ENCODE results near the gene HPGD. TPM values are rescaled to one million over a fixed set of nuclear protein-coding genes. Genes with fewer than 3 reads are reported as not detected.
A peak's percentile ranks its signal among the peaks of the same experiment; 100 is the strongest.

Gene HPGD
- total RNA-seq, 1 experiment from 2014 or later: 1.9 TPM

DNA sequence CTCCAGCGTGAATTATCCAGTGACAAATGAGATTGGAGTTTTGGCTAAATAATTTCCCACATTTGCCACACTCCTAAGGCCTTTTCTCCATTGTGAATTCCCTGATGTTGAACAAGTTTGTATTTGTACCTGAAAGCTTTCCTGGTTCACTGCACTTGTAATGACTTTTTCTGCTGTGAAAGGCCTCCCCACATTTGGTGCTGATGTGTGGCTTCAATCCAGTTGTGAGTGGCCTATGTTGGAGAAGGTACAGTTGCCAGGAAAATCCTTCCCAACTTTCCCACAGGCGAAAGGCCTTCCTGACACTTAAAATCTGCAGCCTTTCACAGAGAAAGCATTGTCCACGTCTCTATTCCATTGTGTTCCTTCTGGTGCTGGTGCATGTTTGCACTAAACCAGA, 17.3 kb upstream of the HPGD start:
- H3K36me3 ChIP-seq: no peaks in the 10 kb centered on the region
- H3K9me3 ChIP-seq (replicated peaks): no peaks in the 10 kb centered on the region
- H3K27me3 ChIP-seq (replicated peaks): no peaks in the 10 kb centered on the region
- no peak for DNase-seq (ENCODE audit: low read depth in 1 of 2, low spot score in 2 of 2)
- H3K4me1 ChIP-seq (replicated peaks): no peaks in the 10 kb centered on the region
- H3K4me3 ChIP-seq: no peak overlapping the region
- H3K27ac ChIP-seq: no peak overlapping the region

DNA sequence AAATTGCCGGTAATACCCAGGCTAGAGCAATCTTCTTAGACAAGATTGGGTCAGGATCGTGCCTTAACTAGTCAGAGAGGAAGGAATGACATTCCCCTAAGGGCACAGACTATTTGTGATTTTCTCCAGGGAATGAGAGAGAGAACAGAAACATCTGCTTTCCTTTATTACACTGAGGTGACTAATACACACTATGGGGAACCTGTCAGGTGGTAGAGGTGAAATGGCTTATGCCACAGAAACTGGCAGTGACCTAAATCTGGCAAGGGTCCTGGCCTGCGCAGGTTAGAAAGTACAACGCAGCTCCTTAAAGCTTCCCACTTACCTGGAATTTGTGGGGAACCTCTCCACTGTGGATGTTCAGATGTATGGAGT, 16.6 kb upstream of the HPGD start:
- Histone ChIP-seq H3K4me1 (replicated peaks) (no peaks in the 10 kb centered on the region), H3K27me3 (replicated peaks) (no peaks in the 10 kb centered on the region), H3K36me3 (no peaks in the 10 kb centered on the region), H3K27ac (no peak overlapping the region), H3K9me3 (replicated peaks) (no peaks in the 10 kb centered on the region), H3K4me3 (no peak overlapping the region)
- no peak for DNase-seq (ENCODE audit: low read depth in 1 of 2, low spot score in 2 of 2)

- no peak for DNase-seq (ENCODE audit: low read depth in 1 of 2, low spot score in 2 of 2)
- H3K27ac ChIP-seq: no peak overlapping the region
- no peaks in the 10 kb centered on the region for H3K9me3 ChIP-seq (replicated peaks)
- H3K27me3 ChIP-seq (replicated peaks): no peaks in the 10 kb centered on the region
- no peaks in the 10 kb centered on the region for H3K4me1 ChIP-seq (replicated peaks)
- no peak overlapping the region for H3K4me3 ChIP-seq
- no peaks in the 10 kb centered on the region for H3K36me3 ChIP-seq
Observed at GRCh38 chr4:174538123-174538875, 16.0 kb upstream of the HPGD start.

GRCh38 chr4:174537634-174538033, 15.3 kb upstream of the HPGD start:
- Histone ChIP-seq H3K9me3 (replicated peaks) (no peaks in the 10 kb centered on the region), H3K4me1 (replicated peaks) (no peaks in the 10 kb centered on the region), H3K36me3 (no peaks in the 10 kb centered on the region), H3K27me3 (replicated peaks) (no peaks in the 10 kb centered on the region), H3K27ac (no peak overlapping the region), H3K4me3 (no peak overlapping the region)
- DNase-seq (ENCODE audit: low read depth in 1 of 2, low spot score in 2 of 2): no peak

DNA sequence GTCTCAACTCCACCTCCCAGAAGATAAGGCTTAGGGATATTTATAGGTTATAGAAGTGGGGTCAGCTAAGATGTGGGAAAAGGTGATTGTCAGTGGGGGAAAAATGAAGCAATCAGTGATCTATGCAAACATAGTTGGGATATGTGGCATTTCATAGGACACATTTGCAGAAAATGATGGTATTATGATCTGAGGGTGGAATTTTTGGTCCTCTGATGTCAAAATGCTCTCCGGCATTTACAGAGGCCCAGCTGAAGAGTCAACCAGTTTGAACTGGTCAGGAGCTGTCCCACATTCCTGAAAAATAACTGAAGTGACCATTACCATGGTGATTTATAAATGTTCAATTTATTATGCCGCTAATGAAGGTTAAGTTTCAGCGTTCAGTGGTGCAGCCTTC, 12.2 kb upstream of the HPGD start:
- no peak overlapping the region for H3K4me3 ChIP-seq
- H3K9me3 ChIP-seq (replicated peaks): no peaks in the 10 kb centered on the region
- DNase-seq (ENCODE audit: low read depth in 1 of 2, low spot score in 2 of 2): no peak
- H3K4me1 ChIP-seq (replicated peaks): no peaks in the 10 kb centered on the region
- H3K36me3 ChIP-seq: no peaks in the 10 kb centered on the region
- H3K27me3 ChIP-seq (replicated peaks): no peaks in the 10 kb centered on the region
- no peak overlapping the region for H3K27ac ChIP-seq

GRCh38 chr4:174532445-174532844, 10.2 kb upstream of the HPGD start:
- H3K36me3 ChIP-seq: no peaks in the 10 kb centered on the region
- H3K4me3 ChIP-seq: no peak overlapping the region
- no peak overlapping the region for H3K27ac ChIP-seq
- H3K27me3 ChIP-seq (replicated peaks): no peaks in the 10 kb centered on the region
- no peaks in the 10 kb centered on the region for H3K9me3 ChIP-seq (replicated peaks)
- no peaks in the 10 kb centered on the region for H3K4me1 ChIP-seq (replicated peaks)
- DNase-seq (ENCODE audit: low read depth in 1 of 2, low spot score in 2 of 2): no peak

GRCh38 chr4:174531486-174531885, 9.2 kb upstream of the HPGD start:
- Histone ChIP-seq H3K4me1 (replicated peaks) (no peaks in the 10 kb centered on the region), H3K27ac (no peak overlapping the region), H3K36me3 (no peaks in the 10 kb centered on the region), H3K4me3 (no peak overlapping the region), H3K27me3 (replicated peaks) (no peaks in the 10 kb centered on the region; the same call in none of the 2 replicates), H3K9me3 (replicated peaks) (no peaks in the 10 kb centered on the region)
- DNase-seq (ENCODE audit: low read depth in 1 of 2, low spot score in 2 of 2): no peak

GRCh38 chr4:174528226-174528625, 5.9 kb upstream of the HPGD start:
- Histone ChIP-seq H3K9me3 (replicated peaks) (no peaks in the 10 kb centered on the region), H3K4me1 (replicated peaks) (no peaks in the 10 kb centered on the region), H3K4me3 (no peak overlapping the region), H3K36me3 (no peaks in the 10 kb centered on the region), H3K27me3 (replicated peaks) (peaks cover 13% of the 10 kb centered on the region), H3K27ac (no peak overlapping the region)
- no peak for DNase-seq (ENCODE audit: low read depth in 1 of 2, low spot score in 2 of 2)

- peaks cover 22% of the 10 kb centered on the region for H3K27me3 ChIP-seq (replicated peaks)
- H3K27ac ChIP-seq: no peak overlapping the region
- H3K36me3 ChIP-seq: no peaks in the 10 kb centered on the region
- DNase-seq (ENCODE audit: low read depth in 1 of 2, low spot score in 2 of 2): no peak
- H3K9me3 ChIP-seq (replicated peaks): no peaks in the 10 kb centered on the region
- H3K4me1 ChIP-seq (replicated peaks): peaks cover 6% of the 10 kb centered on the region
- H3K4me3 ChIP-seq: no peak overlapping the region
Observed at GRCh38 chr4:174526731-174527130, 4.4 kb upstream of the HPGD start.

- DNase-seq (ENCODE audit: low read depth in 1 of 2, low spot score in 2 of 2): no peak
- H3K4me3 ChIP-seq: no peak overlapping the region
- peaks cover 8% of the 10 kb centered on the region for H3K4me1 ChIP-seq (replicated peaks)
- no peaks in the 10 kb centered on the region for H3K36me3 ChIP-seq
- H3K9me3 ChIP-seq (replicated peaks): no peaks in the 10 kb centered on the region
- no peak overlapping the region for H3K27ac ChIP-seq
- H3K27me3 ChIP-seq (replicated peaks): peaks cover 22% of the 10 kb centered on the region
Observed at GRCh38 chr4:174524242-174524641, 2.0 kb upstream of the HPGD start.

DNA sequence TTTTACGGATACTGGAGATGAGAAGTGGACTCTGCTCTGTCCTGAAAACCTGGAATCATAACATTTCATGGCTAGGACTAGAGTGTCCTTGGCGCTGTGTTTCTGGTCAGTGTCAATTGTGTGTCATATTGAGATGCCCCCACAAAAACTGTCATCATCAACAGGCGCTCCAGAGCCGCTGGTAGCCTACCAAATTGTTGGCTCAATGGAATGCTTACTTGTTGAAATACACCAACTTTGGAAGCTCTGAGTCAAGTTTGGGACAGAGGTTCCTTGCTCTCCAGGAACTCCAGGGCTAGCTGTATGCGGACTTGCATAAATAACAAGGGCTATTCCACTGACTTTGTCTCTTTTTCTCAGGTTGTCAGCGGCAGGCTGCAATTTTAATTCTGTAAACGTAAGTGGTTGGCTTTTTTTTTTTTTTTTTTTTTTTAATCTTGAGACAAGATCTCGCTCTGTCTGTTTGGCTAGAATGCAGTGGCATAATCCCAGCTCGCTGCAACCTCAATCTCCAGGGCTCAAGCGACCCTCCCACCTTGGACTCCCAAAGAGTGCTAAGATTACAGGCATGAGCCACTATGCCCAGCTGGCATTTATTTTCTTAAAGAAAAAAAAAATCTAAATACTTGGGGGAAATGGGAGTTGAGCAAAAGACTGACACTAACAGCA, 871 bp upstream of the HPGD start:
- DNase-seq (ENCODE audit: low read depth in 1 of 2, low spot score in 2 of 2): no peak
- peaks cover 22% of the 10 kb centered on the region for H3K27me3 ChIP-seq (replicated peaks)
- no peaks in the 10 kb centered on the region for H3K9me3 ChIP-seq (replicated peaks)
- H3K27ac ChIP-seq: no peak overlapping the region
- peak overlapping the region; percentile 38 for H3K4me3 ChIP-seq
- H3K4me1 ChIP-seq (replicated peaks): peaks cover 8% of the 10 kb centered on the region
- H3K36me3 ChIP-seq: no peaks in the 10 kb centered on the region

- Histone ChIP-seq H3K9me3 (replicated peaks) (no peaks in the 10 kb centered on the region), H3K27me3 (replicated peaks) (peaks cover 22% of the 10 kb centered on the region), H3K4me3 (peak overlapping the region; percentile 38), H3K36me3 (no peaks in the 10 kb centered on the region), H3K4me1 (replicated peaks) (peaks cover 8% of the 10 kb centered on the region), H3K27ac (no peak overlapping the region)
- no peak for DNase-seq (ENCODE audit: low read depth in 1 of 2, low spot score in 2 of 2)
Observed at GRCh38 chr4:174521800-174522182, 497 bp downstream of the HPGD start.

DNA sequence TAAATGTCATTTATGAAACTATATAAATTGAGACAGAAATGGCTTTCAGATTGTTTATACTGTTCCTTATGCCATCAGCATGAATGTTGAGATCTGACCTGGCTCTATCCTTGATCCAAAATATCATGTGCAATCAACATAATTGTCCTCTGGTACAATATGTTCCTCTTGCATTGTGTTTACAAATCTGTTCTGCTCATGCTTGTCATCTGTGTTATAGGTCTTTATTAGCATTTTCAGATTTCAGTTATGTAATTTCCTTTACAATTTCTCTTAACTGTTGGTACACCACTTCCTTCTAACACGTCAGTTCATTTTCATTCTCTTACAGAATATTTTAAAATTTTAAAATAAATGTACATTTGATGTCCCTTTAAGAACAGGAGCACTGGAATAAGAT, 1.6 kb downstream of the HPGD start:
- Histone ChIP-seq H3K9me3 (replicated peaks) (no peaks in the 10 kb centered on the region), H3K4me3 (no peak overlapping the region), H3K27ac (no peak overlapping the region), H3K27me3 (replicated peaks) (peaks cover 21% of the 10 kb centered on the region), H3K4me1 (replicated peaks) (peaks cover 8% of the 10 kb centered on the region), H3K36me3 (no peaks in the 10 kb centered on the region)
- no peak for DNase-seq (ENCODE audit: low read depth in 1 of 2, low spot score in 2 of 2)

GRCh38 chr4:174517502-174518445, 4.5 kb downstream of the HPGD start:
- H3K27ac ChIP-seq: no peak overlapping the region
- H3K27me3 ChIP-seq (replicated peaks): peaks cover 5% of the 10 kb centered on the region; the same call in 1 of the 2 replicates
- H3K9me3 ChIP-seq (replicated peaks): no peaks in the 10 kb centered on the region
- peak in 1 of 2 experiments; percentile 9 for DNase-seq (ENCODE audit: low read depth in 1 of 2, low spot score in 2 of 2)
- H3K4me1 ChIP-seq (replicated peaks): peaks cover 8% of the 10 kb centered on the region
- H3K4me3 ChIP-seq: no peak overlapping the region
- H3K36me3 ChIP-seq: no peaks in the 10 kb centered on the region

Measured in SJSA1 (cell line).